ENCODE results near the gene SLC25A23.

GRCh38 chr19:6394831-6395230 lies 64.8 kb downstream of the SLC25A23 start:
- TF ChIP-seq CTCF (tag by site-specific recombination; IDR thresholded peaks at IDR 0.05) (no peak), TCF7L2 (IDR thresholded peaks at IDR 0.05; ENCODE audit: borderline replicate concordance, low read depth, low read length) (no peak), AEBP2 (tag by site-specific recombination; IDR thresholded peaks at IDR 0.05; ENCODE audit: borderline replicate concordance) (no peak), ZNF184 (tag by site-specific recombination; IDR thresholded peaks at IDR 0.05) (no peak), YY1 (tag by site-specific recombination; IDR thresholded peaks at IDR 0.05) (no peak), ZNF560 (tag by site-specific recombination; IDR thresholded peaks at IDR 0.05; ENCODE audit: borderline replicate concordance) (no peak), ZBTB49 (tag by site-specific recombination; IDR thresholded peaks at IDR 0.05; ENCODE audit: low read depth) (no peak), ZNF558 (tag by site-specific recombination; IDR thresholded peaks at IDR 0.05) (no peak), ZNF274 (IDR thresholded peaks at IDR 0.05; ENCODE audit: low read length) (no peak), ZNF274 (tag by site-specific recombination; IDR thresholded peaks at IDR 0.05; ENCODE audit: borderline replicate concordance) (no peak), ZNF148 (tag by site-specific recombination; IDR thresholded peaks at IDR 0.05; ENCODE audit: borderline replicate concordance) (no peak), ZNF623 (tag by site-specific recombination; IDR thresholded peaks at IDR 0.05) (no peak), PBX3 (CRISPR knock-in tag; IDR thresholded peaks at IDR 0.05) (no peak), ELK4 (IDR thresholded peaks at IDR 0.05; ENCODE audit: borderline replicate concordance, low read depth, low read length) (no peak)

All from HEK293 (cell line).